Smooth muscle cell (in vitro differentiated cells): ENCODE data around the gene TRIO. TPM values are rescaled to one million over a fixed set of nuclear protein-coding genes. Genes with fewer than 3 reads are reported as not detected.

ENCODE experiments used
- DNase-seq: peaks from one replicate; lab custom pipeline; 2025; ENCODE audit not compliant: unreplicated experiment; lab: John Stamatoyannopoulos, UW
- H2AFZ ChIP-seq: fragments of 200-600 bp; sonication (generic); 2 replicates; pipeline ENCODE4 v1.6.0; 2016; ENCODE audit warnings: antibody characterized with exemption, low read depth, mild to moderate bottlenecking
- H3F3A ChIP-seq: fragments of 200-600 bp; sonication (generic); 2 replicates; pipeline ENCODE4 v1.6.0; 2017; ENCODE audit warnings: antibody characterized with exemption, low read depth
- H3K27ac ChIP-seq: fragments of 200-600 bp; sonication (generic); 2 replicates; pipeline ENCODE4 v1.5.1; 2016; ENCODE audit warnings: low read depth, mild to moderate bottlenecking
- H3K27me3 ChIP-seq: fragments of 200-600 bp; sonication (generic); 2 replicates; pipeline ENCODE4 v1.6.1; 2016; ENCODE audit warnings: low read depth, mild to moderate bottlenecking
- H3K36me3 ChIP-seq: fragments of 200-600 bp; sonication (generic); 2 replicates; pipeline ENCODE4 v1.5.1; 2016; ENCODE audit warnings: low read depth
- H3K4me1 ChIP-seq: fragments of 200-600 bp; sonication (generic); 2 replicates; pipeline ENCODE4 v1.5.1; 2016; ENCODE audit warnings: low read depth
- H3K4me2 ChIP-seq: fragments of 200-600 bp; sonication (generic); 2 replicates; pipeline ENCODE4 v1.6.0; 2016; ENCODE audit warnings: mild to moderate bottlenecking
- H3K4me3 ChIP-seq: fragments of 200-600 bp; sonication (generic); 2 replicates; pipeline ENCODE4 v1.5.1; 2016; ENCODE audit warnings: mild to moderate bottlenecking
- H3K79me2 ChIP-seq: fragments of 200-600 bp; sonication (generic); 2 replicates; pipeline ENCODE4 v1.6.0; 2016; ENCODE audit warnings: low read depth, mild to moderate bottlenecking
- H3K9ac ChIP-seq: fragments of 200-600 bp; sonication (generic); 2 replicates; pipeline ENCODE4 v1.6.0; 2016; ENCODE audit warnings: low read depth
- H3K9me3 ChIP-seq: fragments of 200-600 bp; sonication (generic); replicated peaks from 2 replicates; pipeline ENCODE4 v1.5.1; 2016; ENCODE audit warnings: low read depth
- H4K20me1 ChIP-seq: fragments of 200-600 bp; sonication (generic); 2 replicates; pipeline ENCODE4 v1.6.0; 2016; ENCODE audit warnings: low read depth
- CTCF ChIP-seq: fragments of 200-600 bp; sonication (generic); IDR thresholded peaks from 2 replicates; pipeline ENCODE4 v1.5.1; 2017; ENCODE audit warnings: borderline replicate concordance, mild to moderate bottlenecking, antibody characterized with exemption; ENCODE audit not compliant: insufficient read depth, poor library complexity, severe bottlenecking
- WGBS: methylation state at CpG from one replicate; pipeline ENCODE4 v1.1.7; 2016; ENCODE audit warnings: low lambda C conversion rate; 5-methylcytosine and 5-hydroxymethylcytosine counted together
- polyA plus RNA-seq: library from polyadenylated mRNA; unstranded; fragments of >200 nt; fragmentation: Nextera tagmentation; extraction: Ambion mirVana; gene quantifications from 2 replicates; pipeline ENCODE4 v1.2.1, GENCODE V29; 2016
- total RNA-seq: library from RNA; depleted of rRNA; stranded (reverse); fragments of >200 nt; gene quantifications from 2 replicates; pipeline ENCODE4 v1.2.3, GENCODE V29; 2014

TRIO gene
- total and polyA plus RNA-seq, 2 experiments from 2014 or later: 10.2 to 118 TPM

- 20% methylated on average over 2 of the region's 2 CpGs for WGBS
- TF ChIP-seq CTCF: no peak
These were observed 41.2 kb upstream of the TRIO start for GRCh38 chr5:14101922-14102321.

GRCh38 chr5:14102666-14103065 lies 40.5 kb upstream of the TRIO start:
- Histone ChIP-seq H2AFZ (no peak overlapping the region), H3K4me2 (no peak overlapping the region), H4K20me1 (no peaks in the 10 kb centered on the region), H3K79me2 (no peaks in the 10 kb centered on the region), H3K36me3 (no peaks in the 10 kb centered on the region), H3K27ac (no peak overlapping the region), H3K4me1 (peaks cover 11% of the 10 kb centered on the region), H3K27me3 (no peaks in the 10 kb centered on the region), H3K9ac (no peak overlapping the region), H3K4me3 (no peak overlapping the region), H3K9me3 (no peaks in the 10 kb centered on the region), H3F3A (no peaks in the 10 kb centered on the region)
- DNase-seq: no peak
- TF ChIP-seq CTCF: no peak
- WGBS: 77% methylated on average over 1 of the region's 1 CpG

More at GRCh38 chr5:14101922-14102321, 41.2 kb upstream of the TRIO start:
- H3K79me2 ChIP-seq: no peaks in the 10 kb centered on the region
- no peaks in the 10 kb centered on the region for H3K27me3 ChIP-seq
- no peak for DNase-seq
- no peaks in the 10 kb centered on the region for H3K9me3 ChIP-seq
- no peak overlapping the region for H3K27ac ChIP-seq
- peaks cover 11% of the 10 kb centered on the region for H3K4me1 ChIP-seq
- no peak overlapping the region for H3K9ac ChIP-seq
- H2AFZ ChIP-seq: no peak overlapping the region
- H3K4me2 ChIP-seq: no peak overlapping the region
- H3F3A ChIP-seq: no peaks in the 10 kb centered on the region
- no peak overlapping the region for H3K4me3 ChIP-seq
- no peaks in the 10 kb centered on the region for H4K20me1 ChIP-seq
- no peaks in the 10 kb centered on the region for H3K36me3 ChIP-seq

GRCh38 chr5:14105718-14106410 lies 37.3 kb upstream of the TRIO start:
- TF ChIP-seq CTCF: no peak
- no peaks in the 10 kb centered on the region for H3K27me3 ChIP-seq
- DNase-seq: no peak
- H3K9ac ChIP-seq: no peak overlapping the region
- H3K36me3 ChIP-seq: no peaks in the 10 kb centered on the region
- no peaks in the 10 kb centered on the region for H3F3A ChIP-seq
- no peaks in the 10 kb centered on the region for H3K79me2 ChIP-seq
- no peak overlapping the region for H3K4me3 ChIP-seq
- H2AFZ ChIP-seq: no peak overlapping the region
- no peaks in the 10 kb centered on the region for H4K20me1 ChIP-seq
- no peak overlapping the region for H3K4me2 ChIP-seq
- peaks cover 16% of the 10 kb centered on the region for H3K4me1 ChIP-seq
- 50% methylated on average over 2 of the region's 2 CpGs for WGBS
- H3K9me3 ChIP-seq: no peaks in the 10 kb centered on the region
- peak overlapping the region; percentile 21 for H3K27ac ChIP-seq

- Histone ChIP-seq H3K4me3 (no peak overlapping the region), H3K9me3 (no peaks in the 10 kb centered on the region), H2AFZ (no peak overlapping the region), H3K27ac (no peak overlapping the region), H3K79me2 (no peaks in the 10 kb centered on the region), H3K4me2 (no peak overlapping the region), H4K20me1 (no peaks in the 10 kb centered on the region), H3K36me3 (no peaks in the 10 kb centered on the region), H3F3A (no peaks in the 10 kb centered on the region), H3K4me1 (peaks cover 7% of the 10 kb centered on the region), H3K9ac (no peak overlapping the region), H3K27me3 (no peaks in the 10 kb centered on the region)
- DNase-seq: no peak
- WGBS: 82% methylated on average over 8 of the region's 8 CpGs
- no peak for TF ChIP-seq CTCF
These were observed 35.6 kb upstream of the TRIO start for GRCh38 chr5:14107536-14107935.
